GM23338 (cell line): ENCODE measurements around the gene NEURL1. TPM values are rescaled to one million over a fixed set of nuclear protein-coding genes. Genes with fewer than 3 reads are reported as not detected.

Experiments used
- ATAC-seq: fragments of 200-7000 bp; cut with Tn5 transposase; 3 replicates; pipeline ENCODE4 v1.9.1; 2020
- DNase-seq: peaks from one replicate; pipeline ENCODE4 v3.0.0-alpha.2; 2015; ENCODE audit warnings: low spot score
- H2AFZ ChIP-seq: fragments of 200-600 bp; sonication (generic); 2 replicates; pipeline ENCODE4 v1.8.0; 2016; ENCODE audit warnings: antibody characterized with exemption, mild to moderate bottlenecking, moderate library complexity
- H3F3A ChIP-seq: fragments of 200-600 bp; sonication (generic); replicated peaks from 2 replicates; pipeline ENCODE4 v1.8.0; 2017; ENCODE audit warnings: antibody characterized with exemption, mixed run types, low read depth
- H3K27ac ChIP-seq: fragments of 200-600 bp; sonication (generic); 2 replicates; pipeline ENCODE4 v1.6.1; 2016; ENCODE audit warnings: low read depth
- H3K27me3 ChIP-seq: fragments of 200-600 bp; sonication (generic); 2 replicates; pipeline ENCODE4 v1.8.0; 2016; ENCODE audit warnings: mild to moderate bottlenecking, mixed run types, moderate library complexity; ENCODE audit not compliant: insufficient read depth
- H3K36me3 ChIP-seq: fragments of 200-600 bp; sonication (generic); 2 replicates; pipeline ENCODE4 v1.8.0; 2016; ENCODE audit warnings: mild to moderate bottlenecking; ENCODE audit not compliant: insufficient read depth
- H3K4me1 ChIP-seq: fragments of 200-600 bp; sonication (generic); 2 replicates; pipeline ENCODE4 v1.8.0; 2016; ENCODE audit warnings: mild to moderate bottlenecking, moderate library complexity; ENCODE audit not compliant: insufficient read depth
- H3K4me2 ChIP-seq: fragments of 200-600 bp; sonication (generic); 2 replicates; pipeline ENCODE4 v1.7.1; 2017; ENCODE audit warnings: mixed run types
- H3K4me3 ChIP-seq: fragments of 200-600 bp; sonication (generic); 2 replicates; pipeline ENCODE4 v1.6.1; 2016; ENCODE audit warnings: mixed run types
- H3K79me2 ChIP-seq: fragments of 200-600 bp; sonication (generic); replicated peaks from 2 replicates; pipeline ENCODE4 v1.8.0; 2017; ENCODE audit warnings: mild to moderate bottlenecking; ENCODE audit not compliant: insufficient read depth
- H3K9me2 ChIP-seq: fragments of 200-600 bp; sonication (generic); 2 replicates; pipeline ENCODE4 v1.8.0; 2017; ENCODE audit not compliant: insufficient read depth
- H4K20me1 ChIP-seq: fragments of 200-600 bp; sonication (generic); replicated peaks from 2 replicates; pipeline ENCODE4 v1.8.0; 2017; ENCODE audit warnings: mild to moderate bottlenecking; ENCODE audit not compliant: insufficient read depth
- H3K27ac Mint-ChIP-seq: 2 replicates; pipeline ENCODE4 v1.8.0; 2020; ENCODE audit warnings: inconsistent platforms, mild to moderate bottlenecking, moderate library complexity, mixed read lengths
- H3K27me3 Mint-ChIP-seq: 3 replicates; pipeline ENCODE4 v1.8.0; 2022; ENCODE audit warnings: low read depth, mild to moderate bottlenecking, moderate library complexity, mixed read lengths, inconsistent platforms; ENCODE audit not compliant: insufficient read depth, poor library complexity
- H3K36me3 Mint-ChIP-seq: 3 replicates; pipeline ENCODE4 v1.8.0; 2021; ENCODE audit warnings: low read depth, mild to moderate bottlenecking, inconsistent platforms, moderate library complexity, mixed read lengths
- H3K4me1 Mint-ChIP-seq: 3 replicates; pipeline ENCODE4 v1.8.0; 2020; ENCODE audit warnings: mild to moderate bottlenecking, inconsistent platforms, mixed read lengths
- H3K4me3 Mint-ChIP-seq: 3 replicates; pipeline ENCODE4 v1.8.0; 2021; ENCODE audit warnings: moderate library complexity, mild to moderate bottlenecking, inconsistent platforms, mixed read lengths
- H3K9me3 Mint-ChIP-seq: 3 replicates; pipeline ENCODE4 v1.8.0; 2020; ENCODE audit warnings: moderate library complexity, mild to moderate bottlenecking, inconsistent platforms, mixed read lengths
- CREB1 ChIP-seq: fragments of 250-450 bp; sonication (Bioruptor Pico); IDR thresholded peaks from 2 replicates; pipeline ENCODE4 v1.5.0; 2020; ENCODE audit warnings: low read depth, mild to moderate bottlenecking, moderate library complexity
- EZH2 ChIP-seq: fragments of 200-600 bp; sonication (generic); IDR thresholded peaks from one replicate; pipeline ENCODE4 v1.8.0; 2017; ENCODE audit warnings: antibody characterized with exemption, mild to moderate bottlenecking, low read depth; ENCODE audit not compliant: unreplicated experiment
- EZH2phosphoT487 ChIP-seq: fragments of 200-600 bp; sonication (generic); IDR thresholded peaks from one replicate; pipeline ENCODE4 v1.8.1; 2018; ENCODE audit warnings: antibody characterized with exemption; ENCODE audit not compliant: unreplicated experiment
- POLR2AphosphoS5 ChIP-seq: IDR thresholded peaks from 2 replicates; pipeline ENCODE4 v1.6.1; 2016; ENCODE audit warnings: antibody characterized with exemption, low read depth
- ZNF114 ChIP-seq: fragments of 250-450 bp; sonication (Bioruptor Pico); IDR thresholded peaks from 2 replicates; pipeline ENCODE4 v1.5.0; 2020; ENCODE audit warnings: mild to moderate bottlenecking, moderate library complexity
- ZNF331 ChIP-seq: fragments of 250-450 bp; sonication (Bioruptor Pico); IDR thresholded peaks from 2 replicates; pipeline ENCODE4 v1.5.0; 2020; ENCODE audit warnings: low read depth, mild to moderate bottlenecking, moderate library complexity
- polyA plus RNA-seq: library from polyadenylated mRNA; unstranded; fragments of >200 nt; fragmentation: Nextera tagmentation; extraction: Ambion mirVana; gene quantifications from 2 replicates; pipeline ENCODE4 v1.2.1, GENCODE V29; 2016
- total RNA-seq: library from RNA; depleted of rRNA; stranded (reverse); fragments of >200 nt; shearing (Covaris generic); gene quantifications from 2 replicates; pipeline ENCODE4 v1.2.3, GENCODE V29; 2014
- TF ChIP-seq, protein P1 (sequence below): IDR thresholded peaks from 2 replicates; pipeline ENCODE4 v1.6.1; 2016; ENCODE audit warnings: antibody characterized with exemption
- TF ChIP-seq, protein P2 (sequence below): fragments of 250-450 bp; sonication (Bioruptor Pico); IDR thresholded peaks from 2 replicates; pipeline ENCODE4 v1.5.0; 2020; ENCODE audit warnings: mild to moderate bottlenecking, moderate library complexity
- TF ChIP-seq, protein P3 (sequence below), 2 experiments: fragments of 200-600 bp in 1 of 2; sonication (generic) in 1 of 2; conservative IDR thresholded peaks; 2 replicates each; pipeline versions ENCODE4 v1.5.1 to v1.6.1; 2016 to 2017; ENCODE audit warnings: antibody characterized with exemption in 2 of 2, low read depth in 2 of 2, mild to moderate bottlenecking in 2 of 2, moderate library complexity in 1 of 2
- TF ChIP-seq, protein P4 (sequence below): IDR thresholded peaks from one replicate; pipeline ENCODE4 v1.6.1; 2018; ENCODE audit warnings: antibody characterized with exemption; ENCODE audit not compliant: unreplicated experiment

Gene NEURL1
- total and polyA plus RNA-seq, 2 experiments from 2014 or later = 0.82 to 1.1 TPM

DNA sequence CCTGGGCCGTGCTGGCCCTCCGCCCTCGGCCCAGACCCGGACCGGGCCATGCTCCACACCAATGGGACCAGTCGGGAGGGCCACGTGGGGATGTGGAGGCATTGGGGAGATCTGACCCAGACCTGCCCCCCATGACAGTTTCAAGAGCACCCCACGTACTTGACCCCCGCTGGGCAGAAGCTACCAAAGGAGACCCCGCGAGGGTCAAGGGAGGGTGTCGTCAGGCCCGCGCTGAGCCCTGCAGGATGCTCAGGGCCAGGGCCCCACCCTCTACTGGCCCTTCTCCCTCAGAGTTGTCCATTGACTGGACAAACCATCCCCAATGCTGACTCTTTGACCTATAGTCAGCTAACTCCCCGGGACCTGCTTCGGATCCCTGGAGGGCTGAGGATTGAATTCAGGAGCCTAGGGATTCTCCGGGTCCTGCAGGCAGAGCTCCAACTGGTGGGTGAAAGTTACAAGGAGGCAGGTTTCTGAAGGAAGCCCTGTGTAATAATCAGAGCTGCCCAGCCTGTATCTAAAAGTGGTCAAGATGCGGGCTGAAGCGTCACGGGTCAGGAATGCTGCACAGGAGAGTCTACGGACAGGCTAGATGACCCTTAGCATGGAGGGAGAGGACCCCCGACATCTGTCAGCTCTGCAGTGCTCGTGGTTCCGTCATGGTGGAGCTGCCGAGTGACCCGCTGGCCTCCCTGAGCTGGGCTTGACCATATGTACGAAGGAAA lies 40.8 kb upstream of the NEURL1 start:
- Histone ChIP-seq H3F3A (no peaks in the 10 kb centered on the region), H4K20me1 (no peaks in the 10 kb centered on the region; the same call in 1 of the 2 replicates), H3K4me3 (peak overlapping the region; percentile 66), H3K27ac (no peak overlapping the region), H3K79me2 (no peaks in the 10 kb centered on the region), H2AFZ (peak overlapping the region; percentile 84), H3K4me1 (no peaks in the 10 kb centered on the region; the same call in 1 of the 2 replicates), H3K27me3 (no peaks in the 10 kb centered on the region), H3K4me2 (peak overlapping the region; percentile 78), H3K9me2 (no peaks in the 10 kb centered on the region), H3K36me3 (no peaks in the 10 kb centered on the region)
- H3K36me3 Mint-ChIP-seq = peaks cover 13% of the 10 kb centered on the region
- no peak overlapping the region for H3K27ac Mint-ChIP-seq
- no peaks in the 10 kb centered on the region; the same call in 1 of the 3 replicates for H3K9me3 Mint-ChIP-seq
- ATAC-seq (peak; percentile 6; the same call in 2 of the 3 replicates), DNase-seq (no peak)
- peaks cover 26% of the 10 kb centered on the region for H3K27me3 Mint-ChIP-seq
- TF ChIP-seq POLR2AphosphoS5 = no peak
- TF ChIP-seq ZNF331 (CRISPR knock-in tag) = no peak
- TF ChIP-seq, protein P1, sequence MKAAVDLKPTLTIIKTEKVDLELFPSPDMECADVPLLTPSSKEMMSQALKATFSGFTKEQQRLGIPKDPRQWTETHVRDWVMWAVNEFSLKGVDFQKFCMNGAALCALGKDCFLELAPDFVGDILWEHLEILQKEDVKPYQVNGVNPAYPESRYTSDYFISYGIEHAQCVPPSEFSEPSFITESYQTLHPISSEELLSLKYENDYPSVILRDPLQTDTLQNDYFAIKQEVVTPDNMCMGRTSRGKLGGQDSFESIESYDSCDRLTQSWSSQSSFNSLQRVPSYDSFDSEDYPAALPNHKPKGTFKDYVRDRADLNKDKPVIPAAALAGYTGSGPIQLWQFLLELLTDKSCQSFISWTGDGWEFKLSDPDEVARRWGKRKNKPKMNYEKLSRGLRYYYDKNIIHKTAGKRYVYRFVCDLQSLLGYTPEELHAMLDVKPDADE = no peak
- TF ChIP-seq, protein P2, sequence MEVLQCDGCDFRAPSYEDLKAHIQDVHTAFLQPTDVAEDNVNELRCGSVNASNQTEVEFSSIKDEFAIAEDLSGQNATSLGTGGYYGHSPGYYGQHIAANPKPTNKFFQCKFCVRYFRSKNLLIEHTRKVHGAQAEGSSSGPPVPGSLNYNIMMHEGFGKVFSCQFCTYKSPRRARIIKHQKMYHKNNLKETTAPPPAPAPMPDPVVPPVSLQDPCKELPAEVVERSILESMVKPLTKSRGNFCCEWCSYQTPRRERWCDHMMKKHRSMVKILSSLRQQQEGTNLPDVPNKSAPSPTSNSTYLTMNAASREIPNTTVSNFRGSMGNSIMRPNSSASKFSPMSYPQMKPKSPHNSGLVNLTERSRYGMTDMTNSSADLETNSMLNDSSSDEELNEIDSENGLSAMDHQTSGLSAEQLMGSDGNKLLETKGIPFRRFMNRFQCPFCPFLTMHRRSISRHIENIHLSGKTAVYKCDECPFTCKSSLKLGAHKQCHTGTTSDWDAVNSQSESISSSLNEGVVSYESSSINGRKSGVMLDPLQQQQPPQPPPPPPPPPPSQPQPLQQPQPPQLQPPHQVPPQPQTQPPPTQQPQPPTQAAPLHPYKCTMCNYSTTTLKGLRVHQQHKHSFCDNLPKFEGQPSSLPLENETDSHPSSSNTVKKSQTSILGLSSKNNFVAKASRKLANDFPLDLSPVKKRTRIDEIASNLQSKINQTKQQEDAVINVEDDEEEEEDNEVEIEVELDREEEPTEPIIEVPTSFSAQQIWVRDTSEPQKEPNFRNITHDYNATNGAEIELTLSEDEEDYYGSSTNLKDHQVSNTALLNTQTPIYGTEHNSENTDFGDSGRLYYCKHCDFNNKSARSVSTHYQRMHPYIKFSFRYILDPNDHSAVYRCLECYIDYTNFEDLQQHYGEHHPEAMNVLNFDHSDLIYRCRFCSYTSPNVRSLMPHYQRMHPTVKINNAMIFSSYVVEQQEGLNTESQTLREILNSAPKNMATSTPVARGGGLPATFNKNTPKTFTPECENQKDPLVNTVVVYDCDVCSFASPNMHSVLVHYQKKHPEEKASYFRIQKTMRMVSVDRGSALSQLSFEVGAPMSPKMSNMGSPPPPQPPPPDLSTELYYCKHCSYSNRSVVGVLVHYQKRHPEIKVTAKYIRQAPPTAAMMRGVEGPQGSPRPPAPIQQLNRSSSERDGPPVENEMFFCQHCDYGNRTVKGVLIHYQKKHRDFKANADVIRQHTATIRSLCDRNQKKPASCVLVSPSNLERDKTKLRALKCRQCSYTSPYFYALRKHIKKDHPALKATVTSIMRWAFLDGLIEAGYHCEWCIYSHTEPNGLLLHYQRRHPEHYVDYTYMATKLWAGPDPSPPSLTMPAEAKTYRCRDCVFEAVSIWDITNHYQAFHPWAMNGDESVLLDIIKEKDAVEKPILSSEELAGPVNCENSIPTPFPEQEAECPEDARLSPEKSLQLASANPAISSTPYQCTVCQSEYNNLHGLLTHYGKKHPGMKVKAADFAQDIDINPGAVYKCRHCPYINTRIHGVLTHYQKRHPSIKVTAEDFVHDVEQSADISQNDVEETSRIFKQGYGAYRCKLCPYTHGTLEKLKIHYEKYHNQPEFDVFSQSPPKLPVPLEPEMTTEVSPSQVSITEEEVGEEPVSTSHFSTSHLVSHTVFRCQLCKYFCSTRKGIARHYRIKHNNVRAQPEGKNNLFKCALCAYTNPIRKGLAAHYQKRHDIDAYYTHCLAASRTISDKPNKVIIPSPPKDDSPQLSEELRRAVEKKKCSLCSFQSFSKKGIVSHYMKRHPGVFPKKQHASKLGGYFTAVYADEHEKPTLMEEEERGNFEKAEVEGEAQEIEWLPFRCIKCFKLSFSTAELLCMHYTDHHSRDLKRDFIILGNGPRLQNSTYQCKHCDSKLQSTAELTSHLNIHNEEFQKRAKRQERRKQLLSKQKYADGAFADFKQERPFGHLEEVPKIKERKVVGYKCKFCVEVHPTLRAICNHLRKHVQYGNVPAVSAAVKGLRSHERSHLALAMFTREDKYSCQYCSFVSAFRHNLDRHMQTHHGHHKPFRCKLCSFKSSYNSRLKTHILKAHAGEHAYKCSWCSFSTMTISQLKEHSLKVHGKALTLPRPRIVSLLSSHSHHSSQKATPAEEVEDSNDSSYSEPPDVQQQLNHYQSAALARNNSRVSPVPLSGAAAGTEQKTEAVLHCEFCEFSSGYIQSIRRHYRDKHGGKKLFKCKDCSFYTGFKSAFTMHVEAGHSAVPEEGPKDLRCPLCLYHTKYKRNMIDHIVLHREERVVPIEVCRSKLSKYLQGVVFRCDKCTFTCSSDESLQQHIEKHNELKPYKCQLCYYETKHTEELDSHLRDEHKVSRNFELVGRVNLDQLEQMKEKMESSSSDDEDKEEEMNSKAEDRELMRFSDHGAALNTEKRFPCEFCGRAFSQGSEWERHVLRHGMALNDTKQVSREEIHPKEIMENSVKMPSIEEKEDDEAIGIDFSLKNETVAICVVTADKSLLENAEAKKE = no peak
- TF ChIP-seq EZH2 = no peak
- no peak for TF ChIP-seq ZNF114 (CRISPR knock-in tag)
- TF ChIP-seq, protein P3, sequence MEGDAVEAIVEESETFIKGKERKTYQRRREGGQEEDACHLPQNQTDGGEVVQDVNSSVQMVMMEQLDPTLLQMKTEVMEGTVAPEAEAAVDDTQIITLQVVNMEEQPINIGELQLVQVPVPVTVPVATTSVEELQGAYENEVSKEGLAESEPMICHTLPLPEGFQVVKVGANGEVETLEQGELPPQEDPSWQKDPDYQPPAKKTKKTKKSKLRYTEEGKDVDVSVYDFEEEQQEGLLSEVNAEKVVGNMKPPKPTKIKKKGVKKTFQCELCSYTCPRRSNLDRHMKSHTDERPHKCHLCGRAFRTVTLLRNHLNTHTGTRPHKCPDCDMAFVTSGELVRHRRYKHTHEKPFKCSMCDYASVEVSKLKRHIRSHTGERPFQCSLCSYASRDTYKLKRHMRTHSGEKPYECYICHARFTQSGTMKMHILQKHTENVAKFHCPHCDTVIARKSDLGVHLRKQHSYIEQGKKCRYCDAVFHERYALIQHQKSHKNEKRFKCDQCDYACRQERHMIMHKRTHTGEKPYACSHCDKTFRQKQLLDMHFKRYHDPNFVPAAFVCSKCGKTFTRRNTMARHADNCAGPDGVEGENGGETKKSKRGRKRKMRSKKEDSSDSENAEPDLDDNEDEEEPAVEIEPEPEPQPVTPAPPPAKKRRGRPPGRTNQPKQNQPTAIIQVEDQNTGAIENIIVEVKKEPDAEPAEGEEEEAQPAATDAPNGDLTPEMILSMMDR (conservative IDR thresholded peaks at IDR 0.05; ENCODE audit: low read depth in 2 of 2) = no peak
- TF ChIP-seq CREB1 (CRISPR knock-in tag) = no peak
- TF ChIP-seq, protein P4, sequence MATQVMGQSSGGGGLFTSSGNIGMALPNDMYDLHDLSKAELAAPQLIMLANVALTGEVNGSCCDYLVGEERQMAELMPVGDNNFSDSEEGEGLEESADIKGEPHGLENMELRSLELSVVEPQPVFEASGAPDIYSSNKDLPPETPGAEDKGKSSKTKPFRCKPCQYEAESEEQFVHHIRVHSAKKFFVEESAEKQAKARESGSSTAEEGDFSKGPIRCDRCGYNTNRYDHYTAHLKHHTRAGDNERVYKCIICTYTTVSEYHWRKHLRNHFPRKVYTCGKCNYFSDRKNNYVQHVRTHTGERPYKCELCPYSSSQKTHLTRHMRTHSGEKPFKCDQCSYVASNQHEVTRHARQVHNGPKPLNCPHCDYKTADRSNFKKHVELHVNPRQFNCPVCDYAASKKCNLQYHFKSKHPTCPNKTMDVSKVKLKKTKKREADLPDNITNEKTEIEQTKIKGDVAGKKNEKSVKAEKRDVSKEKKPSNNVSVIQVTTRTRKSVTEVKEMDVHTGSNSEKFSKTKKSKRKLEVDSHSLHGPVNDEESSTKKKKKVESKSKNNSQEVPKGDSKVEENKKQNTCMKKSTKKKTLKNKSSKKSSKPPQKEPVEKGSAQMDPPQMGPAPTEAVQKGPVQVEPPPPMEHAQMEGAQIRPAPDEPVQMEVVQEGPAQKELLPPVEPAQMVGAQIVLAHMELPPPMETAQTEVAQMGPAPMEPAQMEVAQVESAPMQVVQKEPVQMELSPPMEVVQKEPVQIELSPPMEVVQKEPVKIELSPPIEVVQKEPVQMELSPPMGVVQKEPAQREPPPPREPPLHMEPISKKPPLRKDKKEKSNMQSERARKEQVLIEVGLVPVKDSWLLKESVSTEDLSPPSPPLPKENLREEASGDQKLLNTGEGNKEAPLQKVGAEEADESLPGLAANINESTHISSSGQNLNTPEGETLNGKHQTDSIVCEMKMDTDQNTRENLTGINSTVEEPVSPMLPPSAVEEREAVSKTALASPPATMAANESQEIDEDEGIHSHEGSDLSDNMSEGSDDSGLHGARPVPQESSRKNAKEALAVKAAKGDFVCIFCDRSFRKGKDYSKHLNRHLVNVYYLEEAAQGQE = no peak
- TF ChIP-seq EZH2phosphoT487 = no peak
- H3K4me1 Mint-ChIP-seq = peaks cover 12% of the 10 kb centered on the region
- peak overlapping the region; percentile 73; the same call in 2 of the 3 replicates for H3K4me3 Mint-ChIP-seq
